ENCODE results near the gene MACROD2.
A peak's percentile ranks its signal among the peaks of the same experiment; 100 is the strongest.

Gene MACROD2

DNA sequence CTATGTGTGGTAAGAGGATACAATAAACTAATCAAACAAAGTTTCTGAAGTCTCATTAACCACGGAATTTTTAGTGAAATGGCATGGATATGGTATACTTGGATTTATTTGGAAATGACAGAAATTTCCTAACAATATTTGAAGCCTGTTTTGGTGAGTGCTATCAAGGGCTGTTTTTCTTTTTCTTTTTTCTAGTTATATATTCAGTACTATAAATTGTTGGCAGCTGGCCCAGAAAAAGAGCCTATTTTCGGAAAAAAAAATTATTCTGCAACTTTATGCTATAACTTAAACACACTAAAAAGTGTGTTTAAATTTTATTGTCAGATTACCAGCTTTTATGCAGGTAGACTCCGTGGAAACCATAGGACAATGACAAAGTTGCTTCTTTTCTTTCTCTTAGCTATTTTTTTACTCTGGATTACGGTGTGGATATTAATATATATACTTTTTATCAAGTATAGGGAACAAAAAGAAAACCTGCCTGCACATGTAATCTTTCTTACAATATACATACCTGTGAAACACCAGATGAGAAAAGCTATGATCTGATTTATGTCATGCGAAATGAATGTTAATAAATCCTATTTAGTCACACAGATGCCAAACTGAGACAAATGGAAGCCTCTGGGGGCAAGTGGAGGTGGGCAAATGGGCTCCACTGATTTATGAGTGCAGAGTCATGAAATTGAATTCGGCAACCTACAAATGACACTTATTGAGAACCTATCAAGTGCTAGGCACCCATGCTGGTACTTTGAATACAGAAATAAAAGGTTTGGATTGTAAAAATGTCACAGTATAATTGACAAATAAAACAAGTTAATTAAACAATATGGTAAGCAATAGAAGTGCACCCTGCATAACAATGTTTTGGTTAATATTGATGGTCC, 1261.6 kb downstream of the MACROD2 start:
- DNase-seq (ENCODE audit: insufficient read length, low spot score) (no peak), FAIRE-seq (no peak)

DNA sequence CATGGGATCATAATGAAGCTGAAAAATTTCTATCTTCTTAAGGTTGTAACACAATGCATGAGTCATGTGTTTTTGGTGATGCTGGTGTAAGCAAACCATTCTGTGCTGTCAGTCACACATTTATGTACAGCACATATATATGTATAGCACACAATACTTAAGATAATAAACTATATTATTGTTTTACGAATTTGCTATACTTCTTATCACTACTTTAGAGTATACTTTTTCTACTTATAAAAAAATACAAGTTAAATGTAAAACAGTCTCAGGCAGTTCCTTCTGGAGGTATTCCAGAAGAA, 1262.2 kb downstream of the MACROD2 start:
- DNase-seq (ENCODE audit: insufficient read length, low spot score) (no peak), FAIRE-seq (no peak)

DNA sequence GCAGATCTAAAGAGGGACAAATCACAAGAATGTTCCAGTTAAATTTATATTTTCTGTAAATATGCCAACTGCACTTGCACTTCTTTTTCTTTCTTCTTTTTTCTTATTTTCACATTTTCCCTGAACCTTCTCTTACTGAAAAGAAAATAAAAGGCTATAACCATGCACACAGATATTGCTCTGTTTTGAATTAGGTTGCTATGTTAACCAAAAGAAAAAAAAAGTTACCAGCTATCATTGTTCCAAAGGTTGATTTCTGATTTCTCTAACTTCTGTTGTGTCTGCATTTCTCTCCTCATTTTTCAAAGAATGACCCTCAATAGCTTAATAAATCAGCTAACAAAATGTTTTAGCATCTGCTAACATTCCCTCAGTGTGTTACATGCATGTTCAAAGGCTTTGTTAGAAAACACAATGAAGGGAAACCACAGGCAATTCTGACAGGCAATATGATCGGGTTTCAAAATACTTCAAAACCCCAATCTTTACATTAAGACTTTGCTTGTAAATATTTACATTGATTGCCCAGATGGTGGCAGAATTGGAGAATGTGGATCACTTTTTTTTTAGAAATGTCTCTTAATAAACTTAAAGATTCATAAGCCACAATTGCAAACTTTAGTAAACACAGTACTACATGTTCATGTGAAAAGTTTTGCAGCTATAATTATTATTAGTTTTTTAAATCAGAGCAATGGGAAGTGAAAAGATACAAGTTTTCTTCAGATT, 1270.4 kb downstream of the MACROD2 start:
- no peak for FAIRE-seq
- DNase-seq (ENCODE audit: insufficient read length, low spot score) = no peak

DNA sequence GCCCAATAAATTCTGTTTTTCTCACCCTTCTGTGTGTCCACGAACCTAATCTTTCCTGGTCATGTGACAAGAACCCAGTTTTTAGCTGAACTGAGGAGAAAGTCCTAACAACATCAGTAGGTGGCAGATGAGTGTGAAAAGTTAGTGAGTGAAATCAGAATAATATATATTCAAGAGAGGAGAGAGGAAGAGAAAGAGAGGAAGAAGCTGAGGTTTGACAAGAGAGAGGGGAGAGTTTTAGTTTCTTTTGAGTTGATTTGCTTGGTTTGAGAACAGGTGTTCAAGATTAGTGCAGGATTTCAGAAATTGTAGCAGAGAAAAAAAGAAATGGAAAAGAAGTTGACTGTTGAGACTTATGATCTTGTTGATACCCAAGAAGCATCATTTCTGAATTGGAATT, 1272.6 kb downstream of the MACROD2 start:
- DNase-seq (ENCODE audit: insufficient read length, low spot score) (no peak), FAIRE-seq (no peak)

DNA sequence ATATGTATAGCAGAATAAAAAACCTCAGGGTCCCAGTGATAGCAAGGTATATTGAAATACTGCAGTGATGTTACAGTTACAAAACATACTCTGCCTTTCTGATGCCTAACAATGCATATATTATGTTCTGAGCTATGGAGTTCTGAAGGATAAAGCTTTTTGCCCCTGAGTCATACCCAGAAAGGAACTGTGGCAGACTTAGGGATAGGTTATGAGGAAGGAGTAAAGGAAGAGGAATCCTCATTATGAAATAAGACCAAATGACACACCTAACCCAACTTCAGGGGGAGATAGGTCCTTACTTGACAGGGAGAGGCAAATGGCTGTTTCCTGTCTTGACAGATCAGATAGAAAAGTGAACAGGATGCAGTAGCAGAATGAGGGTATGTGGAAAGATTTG, 1282.7 kb downstream of the MACROD2 start:
- FAIRE-seq (no peak), DNase-seq (ENCODE audit: insufficient read length, low spot score) (no peak)

DNA sequence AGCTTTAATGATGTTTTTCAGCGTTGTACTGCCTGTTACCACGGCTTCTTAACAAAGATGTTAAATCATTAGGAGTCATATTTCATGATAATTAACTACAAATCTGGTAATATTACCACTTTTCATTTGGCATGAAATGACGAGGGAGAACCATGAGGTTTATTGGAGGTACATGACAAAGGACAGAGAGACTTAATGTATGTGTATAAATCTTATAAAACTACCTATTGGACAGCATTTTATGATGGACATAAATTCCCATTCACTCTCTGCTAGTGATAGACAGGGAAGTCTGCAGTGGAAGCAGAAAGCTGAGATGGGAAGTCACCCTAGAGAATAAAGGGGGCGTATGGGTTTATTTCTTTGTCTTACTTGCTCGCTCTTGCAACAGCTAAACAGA, 1292.0 kb downstream of the MACROD2 start:
- DNase-seq (ENCODE audit: insufficient read length, low spot score) (no peak), FAIRE-seq (no peak)

DNA sequence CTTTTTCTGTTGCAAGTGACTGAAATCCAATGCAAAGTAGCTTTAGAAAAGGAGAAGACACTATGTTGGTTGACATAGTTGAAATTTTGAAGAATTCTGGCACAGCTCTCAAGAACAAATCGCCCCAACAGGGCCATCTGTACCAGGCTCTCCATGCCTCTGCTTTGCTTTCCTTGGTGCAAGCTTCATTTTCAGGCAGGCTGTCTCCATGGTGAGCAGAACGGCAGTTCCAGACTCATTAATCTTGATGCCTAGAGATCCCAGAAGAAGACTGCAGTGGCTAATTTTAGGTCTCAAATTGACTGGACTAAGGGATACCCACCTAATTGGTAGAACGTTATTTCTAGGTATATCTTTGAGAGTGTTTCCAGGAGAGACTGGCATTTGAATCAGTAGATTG, 1292.8 kb downstream of the MACROD2 start:
- DNase-seq (ENCODE audit: insufficient read length, low spot score) (no peak), FAIRE-seq (no peak)

DNA sequence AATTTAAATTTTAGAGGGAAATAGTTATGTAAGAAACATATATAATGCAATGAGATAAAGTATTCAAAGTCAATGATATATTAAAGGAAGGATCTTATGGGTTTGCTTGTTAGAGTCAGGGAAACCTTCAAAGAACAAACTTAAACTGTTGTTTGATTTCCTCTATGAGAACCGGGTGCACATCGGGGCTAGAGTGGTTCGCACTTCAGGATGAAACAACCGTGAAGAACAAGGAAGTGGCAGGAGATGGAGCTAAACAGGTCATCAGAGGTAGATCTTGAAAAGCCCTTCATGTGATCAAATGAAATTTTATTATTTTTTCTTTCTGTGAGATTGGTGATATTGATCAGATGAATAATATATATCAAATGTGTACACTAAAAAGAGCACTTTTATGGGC, 1294.0 kb downstream of the MACROD2 start:
- DNase-seq (ENCODE audit: insufficient read length, low spot score) (no peak), FAIRE-seq (no peak)

DNA sequence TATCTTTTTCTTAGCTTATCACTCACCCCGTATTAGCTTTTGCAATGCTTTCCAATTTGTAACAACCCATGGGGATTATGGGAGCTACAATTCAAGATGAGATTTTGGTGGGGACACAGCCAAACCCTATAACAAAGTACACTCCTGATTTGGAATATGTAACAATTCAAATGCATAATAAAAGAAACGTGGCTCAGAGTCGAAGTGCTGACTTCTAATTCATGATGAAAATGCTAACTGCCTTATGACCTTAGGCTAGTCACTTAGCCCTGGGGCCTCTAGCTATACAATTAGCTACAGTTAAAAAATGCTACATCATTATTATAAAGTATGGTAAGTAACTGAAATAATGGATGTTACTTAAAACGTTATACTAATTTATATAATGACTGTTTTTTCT, 1297.1 kb downstream of the MACROD2 start:
- FAIRE-seq (no peak), DNase-seq (ENCODE audit: insufficient read length, low spot score) (no peak)

DNA sequence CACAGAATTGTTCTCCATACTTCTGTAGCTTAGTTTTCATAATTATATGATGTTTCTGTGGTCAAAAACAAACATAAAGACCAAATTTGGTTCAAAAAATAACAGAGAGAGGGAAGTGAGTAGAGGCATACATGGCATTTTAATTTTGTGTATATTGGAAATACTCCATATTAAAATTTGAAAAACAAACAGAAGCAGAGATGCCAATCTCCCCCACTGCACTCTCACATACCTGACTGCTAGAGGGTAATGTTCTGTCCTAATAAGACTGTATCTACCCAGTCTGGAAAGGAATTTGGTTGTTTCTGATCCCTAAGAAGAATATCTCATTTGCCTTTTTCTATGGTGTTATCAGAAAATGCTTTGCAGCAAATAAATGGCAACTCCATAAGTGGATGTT, 1301.1 kb downstream of the MACROD2 start:
- FAIRE-seq = no peak
- no peak for DNase-seq (ENCODE audit: insufficient read length, low spot score)

DNA sequence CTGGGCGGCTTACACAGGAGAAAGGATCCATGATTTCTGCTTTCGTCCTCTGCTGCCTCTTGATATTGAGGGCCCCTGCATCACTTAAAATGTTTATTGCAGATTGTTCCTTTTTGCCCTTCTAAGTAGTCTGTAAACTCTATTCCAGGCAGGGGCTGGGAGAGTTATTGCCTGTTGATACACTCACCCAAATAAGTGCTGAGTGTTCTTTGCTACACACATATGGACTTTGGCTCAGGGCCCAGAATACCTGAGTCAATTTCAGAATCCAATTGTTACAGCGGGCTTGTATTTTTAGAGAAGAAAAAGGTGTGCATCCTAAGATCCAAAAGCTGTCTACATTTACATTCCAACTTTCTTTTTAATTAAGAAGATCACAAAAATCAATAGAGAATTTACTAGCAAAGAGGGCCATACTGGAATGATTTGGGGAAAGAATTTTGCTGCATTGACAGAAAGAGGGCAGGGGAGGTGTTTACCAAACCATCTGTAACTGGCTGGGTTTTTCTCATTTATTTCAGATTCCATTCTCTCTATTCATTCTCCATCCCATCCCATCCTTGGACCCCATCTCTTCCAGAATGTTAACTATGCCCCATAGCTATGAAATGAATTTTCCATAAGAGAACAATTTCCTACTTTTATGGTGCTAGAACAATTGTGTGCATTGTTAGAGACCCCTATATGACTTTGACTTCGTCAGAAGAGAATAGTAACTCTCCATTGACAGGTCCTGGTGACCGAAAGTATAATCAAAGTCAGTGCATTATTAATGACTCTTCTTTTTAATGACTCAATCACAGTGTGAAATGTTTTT, 1302.0 kb downstream of the MACROD2 start:
- FAIRE-seq (no peak), DNase-seq (ENCODE audit: insufficient read length, low spot score) (no peak)

DNA sequence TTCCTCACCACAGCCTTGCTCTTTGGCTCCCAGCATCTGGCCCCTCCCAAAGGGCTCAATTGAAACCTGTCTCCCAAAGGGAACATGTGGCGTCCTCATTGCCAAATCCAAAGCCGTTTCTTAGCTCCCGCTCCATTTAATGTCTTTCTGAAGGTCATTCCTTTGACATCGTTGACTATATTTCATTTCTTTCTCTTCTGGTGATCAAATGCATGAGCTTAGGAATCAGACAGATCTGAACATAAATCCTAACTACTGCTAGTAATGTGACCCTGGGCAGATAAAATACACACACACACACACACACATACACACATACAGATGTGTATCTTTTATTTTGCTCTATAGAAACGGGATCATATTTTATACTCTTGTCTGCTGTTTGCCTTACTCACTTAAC, 1306.8 kb downstream of the MACROD2 start:
- no peak for DNase-seq (ENCODE audit: insufficient read length, low spot score)
- FAIRE-seq = no peak

DNA sequence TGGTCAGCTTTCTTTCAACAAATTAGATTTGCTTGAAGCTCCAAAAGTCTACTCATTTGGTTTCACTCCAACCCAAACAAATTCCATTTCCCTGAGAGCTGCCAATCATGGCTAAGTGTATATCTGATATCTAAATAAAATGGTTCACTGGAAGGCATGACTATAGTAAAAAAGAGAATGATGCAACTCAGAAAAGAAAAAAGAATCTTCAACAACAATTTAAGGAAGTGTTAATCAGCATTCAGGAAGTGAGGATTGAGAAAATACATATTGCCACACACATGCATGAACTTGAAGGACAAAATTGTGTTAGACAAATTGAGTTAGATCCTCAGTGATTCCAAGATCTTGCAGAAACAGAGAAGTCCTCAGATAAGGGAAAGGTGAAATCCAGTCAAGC, 1315.0 kb downstream of the MACROD2 start:
- FAIRE-seq (no peak), DNase-seq (ENCODE audit: insufficient read length, low spot score) (no peak)

DNA sequence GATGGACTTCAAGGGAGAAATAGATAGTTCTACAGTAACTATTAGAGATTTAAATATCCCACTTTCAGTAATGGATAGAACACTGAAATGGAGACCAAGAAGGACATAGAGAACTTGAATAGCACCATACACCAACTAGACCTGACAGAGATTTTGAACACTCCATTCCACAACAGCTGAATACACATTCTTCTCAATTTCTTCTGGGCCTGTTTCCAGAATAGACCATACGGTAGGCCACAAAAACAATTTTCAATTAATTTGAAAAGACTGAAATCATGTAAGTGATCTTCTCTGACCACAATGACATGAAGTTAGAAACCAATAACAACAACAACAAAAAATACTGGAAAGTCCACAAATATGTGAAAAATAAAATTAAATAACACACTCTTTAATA, 1321.2 kb downstream of the MACROD2 start:
- FAIRE-seq (peak; percentile 33), DNase-seq (ENCODE audit: insufficient read length, low spot score) (no peak)

DNA sequence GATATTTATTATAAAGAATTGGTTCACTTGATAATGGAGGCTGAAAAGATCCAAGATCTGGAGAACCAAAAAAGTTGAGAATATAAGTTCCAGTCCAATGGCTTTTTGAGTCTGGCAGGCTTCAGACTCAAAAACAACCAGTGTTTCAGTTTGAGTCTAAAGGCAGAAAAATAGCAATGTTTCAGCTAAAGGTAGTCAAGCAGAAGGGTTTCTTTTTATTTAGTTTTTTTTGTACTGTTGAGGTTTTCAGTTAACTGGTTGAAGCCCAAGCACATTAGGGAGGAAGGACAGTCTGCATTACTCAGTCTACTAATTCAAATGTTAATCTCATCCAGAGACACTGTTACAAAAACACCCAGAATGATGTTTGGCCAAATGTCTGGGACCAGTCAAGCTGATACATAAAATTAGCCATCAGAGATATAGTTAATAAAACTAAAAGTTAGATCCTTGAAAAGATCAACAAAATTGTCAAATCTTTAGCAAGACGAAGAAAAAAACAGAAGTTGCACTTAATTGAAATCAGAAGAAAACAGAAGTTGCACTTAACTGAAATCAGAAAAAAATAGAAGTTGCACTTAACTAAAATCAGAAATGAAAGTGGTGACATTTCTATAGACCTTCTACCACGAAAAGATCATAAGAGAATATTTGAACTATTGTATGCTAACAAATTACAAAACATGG, 1322.4 kb downstream of the MACROD2 start:
- peak; percentile 89 for FAIRE-seq

DNA sequence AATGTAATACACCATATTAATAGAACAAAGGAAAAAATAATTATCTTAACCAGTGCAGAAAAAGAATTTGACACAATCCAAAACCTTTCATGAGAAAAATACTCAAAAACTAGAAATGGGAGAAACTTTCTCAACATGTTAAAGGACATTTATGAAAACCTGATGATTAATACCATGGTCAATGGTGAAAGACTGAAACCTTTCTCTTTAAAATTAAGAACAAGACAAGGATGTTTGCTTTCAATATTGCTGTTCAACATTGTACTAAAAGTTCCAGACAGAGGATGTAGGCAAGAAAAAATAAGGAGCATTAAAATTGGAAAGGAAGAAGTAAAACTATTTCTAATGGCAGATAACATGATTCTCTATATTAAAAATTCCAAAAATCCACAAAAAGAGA, 1323.4 kb downstream of the MACROD2 start:
- peak; percentile 55 for FAIRE-seq
- DNase-seq (ENCODE audit: insufficient read length, low spot score) = no peak

More for the DNA sequence above, 1322.4 kb downstream of the MACROD2 start:
- DNase-seq (ENCODE audit: insufficient read length, low spot score) = peak; percentile 6

DNA sequence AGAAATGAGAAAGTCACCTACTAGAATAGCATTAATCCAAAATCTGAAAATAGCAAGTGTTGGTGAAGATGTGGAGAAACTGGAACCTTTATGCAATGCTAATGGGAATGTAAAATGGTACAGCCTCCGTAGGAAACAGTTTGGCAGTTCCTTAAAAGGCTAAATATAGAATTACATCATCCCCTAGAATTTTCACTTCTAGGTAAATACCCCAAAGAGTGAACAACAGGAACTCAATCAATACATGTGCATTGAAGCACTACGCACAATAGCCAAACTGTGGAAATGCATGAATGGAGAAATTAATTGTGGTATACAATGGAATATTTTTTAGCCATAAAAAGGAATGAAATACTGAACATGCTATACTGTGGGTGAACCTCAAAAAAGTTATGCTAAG, 1324.1 kb downstream of the MACROD2 start:
- DNase-seq (ENCODE audit: insufficient read length, low spot score) (no peak), FAIRE-seq (peak; percentile 78)

DNA sequence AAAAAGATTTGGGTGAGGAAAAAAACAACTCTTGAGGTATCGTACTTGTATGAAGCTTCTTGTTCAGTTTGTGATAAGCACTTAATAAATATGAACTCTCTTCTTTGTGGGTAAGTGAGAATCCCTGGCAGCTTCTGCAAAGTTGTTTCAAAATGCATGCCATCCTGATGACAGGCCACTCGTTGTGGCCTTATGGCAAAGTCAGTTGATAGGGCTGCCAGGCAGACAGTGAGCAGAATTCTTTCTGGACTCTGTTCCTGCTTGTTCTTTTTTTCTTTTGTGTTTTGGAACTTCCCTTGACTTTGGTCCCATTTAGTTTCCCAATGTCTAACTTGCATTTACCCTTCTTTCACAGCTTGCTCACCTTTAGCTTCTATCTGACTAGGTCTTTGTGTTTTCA, 1325.6 kb downstream of the MACROD2 start:
- DNase-seq (ENCODE audit: insufficient read length, low spot score) = no peak
- FAIRE-seq = no peak

DNA sequence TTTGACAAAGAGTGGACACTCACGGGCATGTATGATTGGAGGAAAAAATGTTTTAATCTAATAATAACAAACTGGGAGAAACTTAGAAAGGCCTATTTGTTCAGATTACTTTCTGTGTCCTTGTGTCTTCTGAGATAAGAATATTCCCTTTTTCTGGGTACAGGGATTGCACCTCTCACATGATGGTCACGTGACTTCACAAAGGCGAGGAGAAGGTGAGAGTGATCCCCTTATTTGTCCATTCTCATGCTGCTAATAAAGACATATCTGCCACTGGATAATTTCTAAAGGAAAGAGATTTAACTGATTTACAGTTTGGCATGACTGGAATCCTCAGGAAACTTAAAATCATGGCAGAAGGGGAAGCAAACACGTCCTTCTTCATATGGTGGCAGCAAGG, 1331.8 kb downstream of the MACROD2 start:
- FAIRE-seq (no peak), DNase-seq (ENCODE audit: insufficient read length, low spot score) (no peak)

DNA sequence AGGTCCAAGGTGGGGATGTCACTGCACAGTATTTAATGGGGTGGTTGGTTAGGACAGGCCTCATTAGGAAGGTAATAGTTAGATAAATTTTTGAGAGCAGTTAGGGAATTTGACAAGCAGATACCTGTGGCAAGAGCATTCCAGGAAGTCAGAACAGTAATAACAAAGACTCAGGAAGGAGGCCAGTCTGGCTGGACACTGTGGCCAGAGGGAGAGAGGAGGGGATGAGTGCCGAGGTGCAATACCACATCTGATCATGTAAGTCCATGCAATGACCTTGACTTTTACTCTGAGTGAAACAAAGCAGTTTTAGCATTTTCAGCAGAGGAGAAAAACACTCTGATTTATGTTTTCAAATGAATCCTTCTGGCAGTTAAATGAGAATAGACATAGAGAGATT, 1332.8 kb downstream of the MACROD2 start:
- no peak for FAIRE-seq

DNA sequence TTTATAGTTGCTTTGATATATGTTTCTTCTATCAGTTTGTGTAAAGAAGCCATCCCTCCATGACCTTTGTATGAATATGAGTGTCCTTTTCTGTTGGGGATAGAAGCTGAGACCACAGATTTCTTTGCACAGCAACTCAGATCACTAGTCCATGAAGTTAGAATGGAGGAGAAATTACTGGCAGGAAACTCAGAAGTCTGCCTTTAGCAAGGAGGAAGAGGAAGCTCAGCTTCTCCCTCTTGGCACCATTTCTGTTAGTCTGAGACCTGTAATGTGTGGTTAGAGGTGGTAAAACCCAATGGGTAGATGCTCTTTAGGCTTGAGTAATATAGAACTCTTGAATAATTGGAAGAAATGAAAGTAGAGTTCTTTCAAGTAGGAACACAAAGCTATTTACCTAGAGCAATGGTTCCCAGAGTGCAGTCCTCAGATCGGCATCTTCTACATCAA, 1337.4 kb downstream of the MACROD2 start:
- DNase-seq (ENCODE audit: insufficient read length, low spot score) (no peak), FAIRE-seq (peak; percentile 74)

More for the DNA sequence above, 1332.8 kb downstream of the MACROD2 start:
- no peak for DNase-seq (ENCODE audit: insufficient read length, low spot score)

Measured in GM19239 (cell line).